HG02610 (cell line): ENCODE results near the gene MAN2A2.
"Not testable (repeated sequence)": the region's sequence is repeated elsewhere in the genome, so short reads cannot be mapped to it uniquely, and the experiment has no call there.

Experiments
- ATAC-seq: cut with Tn5 transposase; IDR thresholded peaks from one replicate; pipeline ENCODE4 v1.9.1; 2021; ENCODE audit warnings: mild to moderate bottlenecking, moderate library complexity; ENCODE audit not compliant: unreplicated experiment

Gene MAN2A2

GRCh38 chr15:90915808-90916440 is 12.8 kb downstream of the MAN2A2 start:
- no peak for ATAC-seq

DNA sequence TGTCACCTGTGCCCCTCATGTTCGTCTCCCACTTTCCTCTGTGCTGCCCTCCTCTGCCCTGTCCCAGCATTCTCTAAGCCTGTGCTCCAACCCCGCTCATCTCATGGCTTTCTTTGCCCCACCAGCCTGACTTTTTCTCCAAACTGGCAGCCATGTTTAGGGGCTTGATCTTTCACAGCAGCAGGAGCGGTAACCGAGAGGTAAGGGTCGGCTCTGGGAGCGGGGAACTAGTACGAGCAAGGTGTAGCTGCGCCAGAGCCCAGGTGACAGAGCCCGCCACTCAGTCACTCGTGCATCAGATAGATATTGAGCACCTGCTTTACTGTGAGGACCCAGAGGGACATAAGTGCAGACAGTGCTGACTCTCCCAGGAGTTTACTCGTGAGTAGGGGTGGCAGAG is 13.4 kb downstream of the MAN2A2 start:
- no peak for ATAC-seq

DNA sequence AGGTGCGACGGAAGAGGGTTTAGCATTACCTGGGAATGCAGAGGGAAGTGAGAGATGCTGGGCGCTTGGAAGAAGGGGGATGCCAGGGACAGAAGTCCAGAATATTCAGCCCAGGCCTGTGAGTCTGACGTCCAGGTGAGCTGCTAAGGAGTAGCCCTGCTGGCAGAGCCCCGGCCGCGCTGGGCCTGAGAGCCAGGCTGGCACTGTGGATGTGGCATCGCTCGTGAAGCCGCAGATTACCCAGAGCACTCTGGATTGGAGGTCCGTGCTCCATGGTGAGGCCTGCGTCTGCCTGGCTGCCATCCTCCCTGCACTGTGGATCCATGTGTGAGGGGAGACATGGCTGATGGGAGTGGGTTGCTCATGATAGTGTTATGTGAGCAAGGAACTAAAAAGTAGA is 14.5 kb downstream of the MAN2A2 start:
- ATAC-seq, result no peak

- ATAC-seq, result no peak
Observed at GRCh38 chr15:90918034-90918788, 15.1 kb downstream of the MAN2A2 start.

DNA sequence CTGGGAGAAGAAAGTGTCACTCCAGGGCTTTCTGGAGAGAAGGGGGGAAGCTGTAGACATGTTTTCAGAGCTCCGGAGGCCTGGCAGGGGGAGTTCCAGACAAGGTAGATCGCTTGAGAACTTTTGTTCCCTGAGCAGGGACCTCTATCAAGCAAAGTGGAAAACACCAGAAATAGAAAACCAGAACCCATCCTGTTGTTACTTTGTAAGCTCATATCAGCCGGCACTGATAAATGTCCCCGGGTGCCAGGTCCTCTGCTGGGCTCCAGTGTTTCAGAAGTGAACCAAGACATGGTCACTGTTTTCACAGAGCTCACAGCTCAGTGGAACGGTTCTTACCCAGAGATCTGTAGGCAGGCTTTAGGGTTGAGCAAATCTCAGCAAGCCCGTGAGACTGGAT is 15.7 kb downstream of the MAN2A2 start:
- no peak for ATAC-seq

DNA sequence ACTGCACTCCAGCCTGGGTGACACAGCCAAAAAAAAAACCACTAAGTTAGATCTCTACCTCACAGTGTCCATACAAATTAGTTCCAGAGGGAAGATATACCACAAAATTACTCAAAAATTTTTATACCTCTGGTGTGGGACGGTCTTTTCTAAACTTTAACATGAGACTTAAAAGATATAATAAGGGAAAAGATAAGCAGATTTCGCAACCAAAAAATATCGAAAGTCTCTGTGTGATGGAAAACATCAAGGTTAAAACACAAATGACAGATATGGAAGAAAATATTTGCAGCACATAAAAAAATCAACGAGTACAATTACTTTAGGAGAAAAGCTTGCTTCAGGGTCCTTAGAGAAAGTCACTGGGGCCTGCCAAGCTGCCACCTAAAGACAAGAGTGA is 18.8 kb downstream of the MAN2A2 start:
- no peak for ATAC-seq

GRCh38 chr15:90922712-90923322 is 19.7 kb downstream of the MAN2A2 start:
- ATAC-seq, result peak; percentile 69

- ATAC-seq, result peak; percentile 84
Observed at GRCh38 chr15:90924375-90924774, 21.3 kb downstream of the MAN2A2 start.

DNA sequence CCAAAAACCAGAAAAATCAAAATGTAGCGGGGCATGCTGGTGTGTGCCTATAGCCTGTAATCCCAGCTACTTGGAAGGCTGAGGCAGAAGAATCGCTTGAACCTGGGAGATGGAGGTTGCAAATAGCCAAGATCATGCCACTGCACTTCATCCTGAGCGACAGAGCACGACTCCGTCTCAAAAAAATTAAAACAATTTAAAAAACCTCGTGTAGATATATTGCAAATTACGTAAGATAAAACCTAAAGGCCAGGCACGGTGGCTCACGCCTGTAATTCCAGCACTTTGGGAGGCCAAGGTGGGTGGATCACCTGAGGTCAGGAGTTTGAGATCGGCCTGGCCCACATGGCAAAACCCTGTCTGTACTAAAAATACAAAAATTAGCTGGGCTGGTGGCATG is 23.7 kb downstream of the MAN2A2 start:
- not testable (repeated sequence) for ATAC-seq

- not testable (repeated sequence) for ATAC-seq
Observed at GRCh38 chr15:90928106-90928505, 25.0 kb downstream of the MAN2A2 start.

DNA sequence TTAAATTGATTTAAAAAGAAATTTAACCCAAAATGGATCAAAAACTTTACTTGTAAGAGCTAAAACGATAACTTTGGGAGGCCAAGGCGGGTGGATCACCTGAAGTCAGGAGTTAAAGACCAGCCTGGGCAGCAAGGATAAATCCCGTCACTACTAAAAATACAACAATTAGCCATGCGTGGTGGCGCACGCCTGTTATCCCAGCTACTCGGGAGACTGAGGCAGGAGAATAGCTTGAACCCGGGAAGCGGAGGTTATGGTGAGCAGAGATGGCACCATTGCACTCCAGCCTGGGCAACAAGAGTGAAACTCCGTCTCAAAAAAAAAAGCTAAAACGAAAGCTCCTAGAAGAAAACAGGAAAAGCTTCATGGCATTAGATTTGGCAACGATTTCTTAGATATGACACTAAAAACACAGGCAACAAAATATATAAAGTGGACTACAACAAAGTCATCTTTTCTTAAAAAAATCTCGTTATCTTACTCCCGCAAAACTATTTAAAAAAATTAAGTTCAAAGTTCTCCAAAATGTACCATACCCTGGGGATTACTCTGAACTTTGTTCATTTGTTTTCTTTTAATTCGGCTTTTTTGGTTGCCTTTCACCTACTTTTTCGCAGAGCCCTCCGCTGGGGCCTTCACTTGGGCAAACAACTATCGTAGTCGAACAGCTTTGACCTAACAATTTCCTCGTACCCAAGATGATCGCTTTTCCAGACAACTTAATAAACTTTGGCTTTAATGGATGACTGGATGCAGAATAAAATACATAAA is 26.3 kb downstream of the MAN2A2 start:
- ATAC-seq, result peak; percentile 1

GRCh38 chr15:90930861-90931574 is 27.9 kb downstream of the MAN2A2 start:
- no peak for ATAC-seq

GRCh38 chr15:90931575-90931827 is 28.4 kb downstream of the MAN2A2 start:
- ATAC-seq, result no peak

GRCh38 chr15:90931828-90932659 is 28.9 kb downstream of the MAN2A2 start, which contains the start of gene HDDC3:
TSS of gene HDDC3 (minus strand) at chr15:90932549. CDS start at chr15:90932540, 9 bp downstream.
- ATAC-seq, result peak; percentile 47

GRCh38 chr15:90932660-90932991 is 29.5 kb downstream of the MAN2A2 start:
- no peak for ATAC-seq

- ATAC-seq, result no peak
Observed at GRCh38 chr15:90933301-90933700, 30.2 kb downstream of the MAN2A2 start.

- ATAC-seq, result peak; percentile 32
Observed at GRCh38 chr15:90934256-90934948, 31.3 kb downstream of the MAN2A2 start.

GRCh38 chr15:90934949-90935751 is 32.0 kb downstream of the MAN2A2 start, which contains the start of gene UNC45A:
TSS of gene UNC45A (plus strand) at chr15:90935285. CDS start at chr15:90935325, 40 bp downstream.
- ATAC-seq, result peak; percentile 71

- ATAC-seq, result no peak
Observed at GRCh38 chr15:90936823-90937222, 33.7 kb downstream of the MAN2A2 start.
